Endodermal cell (in vitro differentiated cells): ENCODE data around the gene MCOLN1. TPM values are rescaled to one million over a fixed set of nuclear protein-coding genes. Genes with fewer than 3 reads are reported as not detected.

Source experiments
- DNase-seq: peaks from one replicate; pipeline ENCODE4 v3.0.0-alpha.2; 2017
- H3K27ac ChIP-seq: 2 replicates; pipeline ENCODE4 v1.5.1; 2013; ENCODE audit warnings: mild to moderate bottlenecking, low read depth, low read length, moderate library complexity
- H3K27me3 ChIP-seq: 2 replicates; pipeline ENCODE4 v1.6.1; 2013; ENCODE audit warnings: mild to moderate bottlenecking, low read length, moderate library complexity; ENCODE audit not compliant: insufficient read depth, control insufficient read depth, poor library complexity, severe bottlenecking
- H3K36me3 ChIP-seq: 2 replicates; pipeline ENCODE4 v1.7.0; 2013; ENCODE audit warnings: mild to moderate bottlenecking, low read length, moderate library complexity; ENCODE audit not compliant: control insufficient read depth, insufficient read depth
- H3K4me1 ChIP-seq: one replicate; pipeline ENCODE4 v1.7.0; 2013; ENCODE audit warnings: low read length; ENCODE audit not compliant: control insufficient read depth, insufficient read depth
- H3K4me3 ChIP-seq: 2 replicates; pipeline ENCODE4 v1.5.1; 2013; ENCODE audit warnings: mild to moderate bottlenecking, low read length, moderate library complexity
- H3K9ac ChIP-seq: 2 replicates; pipeline ENCODE4 v1.6.1; 2013; ENCODE audit warnings: mild to moderate bottlenecking, low read length, moderate library complexity; ENCODE audit not compliant: poor library complexity, severe bottlenecking; ENCODE audit errors: extremely low read depth
- H3K9me3 ChIP-seq: 2 replicates; pipeline ENCODE4 v1.6.1; 2013; ENCODE audit warnings: mild to moderate bottlenecking, low read length, moderate library complexity; ENCODE audit not compliant: control insufficient read depth
- H3K27ac Mint-ChIP-seq: 2 replicates; pipeline ENCODE4 v1.8.0; 2020; ENCODE audit warnings: mixed read lengths
- H3K27me3 Mint-ChIP-seq: 2 replicates; pipeline ENCODE4 v1.8.0; 2021; ENCODE audit warnings: mild to moderate bottlenecking, mixed read lengths; ENCODE audit not compliant: insufficient read depth
- H3K36me3 Mint-ChIP-seq: 2 replicates; pipeline ENCODE4 v1.8.0; 2020; ENCODE audit warnings: low read depth, mixed read lengths
- H3K4me1 Mint-ChIP-seq: 2 replicates; pipeline ENCODE4 v1.8.0; 2020; ENCODE audit warnings: mixed read lengths
- H3K4me3 Mint-ChIP-seq: 2 replicates; pipeline ENCODE4 v1.8.0; 2020; ENCODE audit warnings: mild to moderate bottlenecking, moderate library complexity, mixed read lengths
- H3K9me3 Mint-ChIP-seq: 2 replicates; pipeline ENCODE4 v1.8.0; 2020; ENCODE audit warnings: mild to moderate bottlenecking, mixed read lengths
- WGBS, 2 experiments: methylation state at CpG; one replicate each; pipeline versions ENCODE4 v1.1.5 to v1.1.7; 2013; ENCODE audit warnings: missing lambda C conversion rate in 2 of 2, mixed read lengths in 1 of 2; ENCODE audit not compliant: insufficient coverage in 1 of 2, insufficient read length in 1 of 2; 5-methylcytosine and 5-hydroxymethylcytosine counted together
- total RNA-seq, 2 donors: library from RNA; stranded (reverse); fragmentation: NEBNext Ultra II Directional in 1 of 2; extraction: Animal tissue kit (Norgen Biotek cat#: 25700) in 1 of 2; gene quantifications; 2 replicates in 1 of 2; 3 replicates in 1 of 2; pipeline ENCODE4 v1.2.1, GENCODE V29; 2021
- TF ChIP-seq, protein P1 (sequence below): fragments of 200-600 bp; sonication (generic); conservative IDR thresholded peaks from 2 replicates; pipeline ENCODE4 v1.5.0; 2021; ENCODE audit warnings: antibody characterized with exemption, mild to moderate bottlenecking

The MCOLN1 gene
- total RNA-seq, 2 donors from 2014 or later, result 18.0 to 21.4 TPM

GRCh38 chr19:7488736-7489353 lies 33.6 kb upstream of the MCOLN1 start, which contains the start of gene PEX11G:
Gene PEX11G, minus strand, starts transcription at chr19:7489035. Its CDS starts 25 bp downstream, at chr19:7489010.
- Histone ChIP-seq H3K4me3 (peak within 1 kb of the TSS; percentile 67), H3K27ac (peak within 1 kb of the TSS; percentile 65), H3K9ac (peak within 1 kb of the TSS; percentile 62), H3K4me1 (peaks cover 7% of the 10 kb centered on the region), H3K9me3 (no peaks in the 10 kb centered on the region), H3K27me3 (no peaks in the 10 kb centered on the region), H3K36me3 (no peaks in the 10 kb centered on the region)
- Mint-ChIP-seq H3K27me3 (no peaks in the 10 kb centered on the region), H3K27ac (peak within 1 kb of the TSS; percentile 93), H3K4me1 (peaks cover 7% of the 10 kb centered on the region), H3K9me3 (no peaks in the 10 kb centered on the region), H3K4me3 (peak within 1 kb of the TSS; percentile 61), H3K36me3 (no peaks in the 10 kb centered on the region)
- peak; percentile 95 for DNase-seq
- TF ChIP-seq, protein P1, sequence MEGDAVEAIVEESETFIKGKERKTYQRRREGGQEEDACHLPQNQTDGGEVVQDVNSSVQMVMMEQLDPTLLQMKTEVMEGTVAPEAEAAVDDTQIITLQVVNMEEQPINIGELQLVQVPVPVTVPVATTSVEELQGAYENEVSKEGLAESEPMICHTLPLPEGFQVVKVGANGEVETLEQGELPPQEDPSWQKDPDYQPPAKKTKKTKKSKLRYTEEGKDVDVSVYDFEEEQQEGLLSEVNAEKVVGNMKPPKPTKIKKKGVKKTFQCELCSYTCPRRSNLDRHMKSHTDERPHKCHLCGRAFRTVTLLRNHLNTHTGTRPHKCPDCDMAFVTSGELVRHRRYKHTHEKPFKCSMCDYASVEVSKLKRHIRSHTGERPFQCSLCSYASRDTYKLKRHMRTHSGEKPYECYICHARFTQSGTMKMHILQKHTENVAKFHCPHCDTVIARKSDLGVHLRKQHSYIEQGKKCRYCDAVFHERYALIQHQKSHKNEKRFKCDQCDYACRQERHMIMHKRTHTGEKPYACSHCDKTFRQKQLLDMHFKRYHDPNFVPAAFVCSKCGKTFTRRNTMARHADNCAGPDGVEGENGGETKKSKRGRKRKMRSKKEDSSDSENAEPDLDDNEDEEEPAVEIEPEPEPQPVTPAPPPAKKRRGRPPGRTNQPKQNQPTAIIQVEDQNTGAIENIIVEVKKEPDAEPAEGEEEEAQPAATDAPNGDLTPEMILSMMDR, result no peak
- WGBS, 2 experiments, result 6 to 18% methylated on average over 17 to 49 of the region's 49 CpGs

DNA sequence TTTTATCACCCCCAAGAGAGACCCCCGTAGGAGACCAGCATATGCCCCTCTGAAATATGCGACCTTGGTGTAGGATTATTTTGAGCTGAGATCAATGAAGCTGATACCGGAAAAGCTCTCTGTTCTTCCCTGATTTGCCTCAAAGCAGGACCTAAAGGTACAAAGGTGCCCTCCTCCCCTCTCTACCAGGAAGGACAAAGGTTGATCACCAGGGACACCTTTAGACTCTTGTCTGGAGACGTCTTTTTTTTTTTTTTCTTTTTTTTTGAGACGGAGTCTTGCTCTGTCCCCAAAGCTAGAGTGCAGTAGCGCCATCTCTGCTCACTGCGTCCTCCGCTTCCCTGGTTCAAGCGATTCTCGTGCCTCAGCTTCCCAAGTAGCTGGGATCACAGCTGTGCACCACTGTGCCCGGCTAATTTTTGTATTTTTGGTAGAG lies 32.8 kb upstream of the MCOLN1 start:
- peaks cover 7% of the 10 kb centered on the region for H3K4me1 ChIP-seq
- H3K9ac ChIP-seq, result no peak overlapping the region
- no peaks in the 10 kb centered on the region for H3K9me3 Mint-ChIP-seq
- DNase-seq, result peak; percentile 57
- 86 to 87% methylated on average over 11 of the region's 11 CpGs for WGBS, 2 experiments
- H3K9me3 ChIP-seq, result no peaks in the 10 kb centered on the region
- peak overlapping the region; percentile 93 for H3K27ac Mint-ChIP-seq
- H3K4me3 ChIP-seq, result peak overlapping the region; percentile 67
- peak overlapping the region; percentile 61 for H3K4me3 Mint-ChIP-seq
- peaks cover 7% of the 10 kb centered on the region for H3K4me1 Mint-ChIP-seq
- TF ChIP-seq, protein P1, result no peak
- H3K36me3 Mint-ChIP-seq, result no peaks in the 10 kb centered on the region
- H3K36me3 ChIP-seq, result no peaks in the 10 kb centered on the region
- H3K27me3 Mint-ChIP-seq, result no peaks in the 10 kb centered on the region
- H3K27me3 ChIP-seq, result no peaks in the 10 kb centered on the region
- no peak overlapping the region for H3K27ac ChIP-seq

DNA sequence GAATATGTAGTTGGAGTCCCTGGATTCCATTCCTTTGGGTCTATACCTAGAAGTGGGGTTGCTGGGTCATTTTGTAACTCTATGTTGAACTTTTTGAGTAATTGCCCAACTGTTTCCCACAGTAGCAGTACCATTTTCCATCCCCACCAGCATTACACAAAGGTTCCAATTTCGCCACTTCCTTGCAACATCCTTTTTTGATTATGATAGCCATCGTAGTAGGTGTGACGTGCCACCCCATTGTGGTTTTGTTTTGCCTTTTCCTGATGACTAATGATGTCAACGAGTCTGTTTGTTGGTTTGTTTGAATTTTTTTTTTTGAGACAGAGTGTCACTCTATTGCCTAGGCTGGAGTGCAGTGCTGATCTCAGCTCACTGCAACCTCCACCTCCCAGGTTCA lies 30.3 kb upstream of the MCOLN1 start:
- 80 to 86% methylated on average over 1 to 4 of the region's 4 CpGs for WGBS, 2 experiments
- no peak for DNase-seq
- H3K4me1 Mint-ChIP-seq, result peaks cover 7% of the 10 kb centered on the region
- no peak overlapping the region for H3K27ac Mint-ChIP-seq
- Histone ChIP-seq H3K27ac (no peak overlapping the region), H3K9me3 (no peaks in the 10 kb centered on the region), H3K4me3 (no peak overlapping the region), H3K36me3 (no peaks in the 10 kb centered on the region), H3K27me3 (peaks cover 4% of the 10 kb centered on the region), H3K9ac (no peak overlapping the region), H3K4me1 (peaks cover 7% of the 10 kb centered on the region)
- H3K9me3 Mint-ChIP-seq, result no peaks in the 10 kb centered on the region
- TF ChIP-seq, protein P1, result no peak
- no peak overlapping the region for H3K4me3 Mint-ChIP-seq
- no peaks in the 10 kb centered on the region for H3K36me3 Mint-ChIP-seq
- peaks cover 13% of the 10 kb centered on the region for H3K27me3 Mint-ChIP-seq
